ENCODE measurements around the gene TTLL8. TPM values are rescaled to one million over a fixed set of nuclear protein-coding genes. Genes with fewer than 3 reads are reported as not detected.

TTLL8 gene
- total and polyA plus RNA-seq, 4 experiments from 2014 or later: not detected

DNA sequence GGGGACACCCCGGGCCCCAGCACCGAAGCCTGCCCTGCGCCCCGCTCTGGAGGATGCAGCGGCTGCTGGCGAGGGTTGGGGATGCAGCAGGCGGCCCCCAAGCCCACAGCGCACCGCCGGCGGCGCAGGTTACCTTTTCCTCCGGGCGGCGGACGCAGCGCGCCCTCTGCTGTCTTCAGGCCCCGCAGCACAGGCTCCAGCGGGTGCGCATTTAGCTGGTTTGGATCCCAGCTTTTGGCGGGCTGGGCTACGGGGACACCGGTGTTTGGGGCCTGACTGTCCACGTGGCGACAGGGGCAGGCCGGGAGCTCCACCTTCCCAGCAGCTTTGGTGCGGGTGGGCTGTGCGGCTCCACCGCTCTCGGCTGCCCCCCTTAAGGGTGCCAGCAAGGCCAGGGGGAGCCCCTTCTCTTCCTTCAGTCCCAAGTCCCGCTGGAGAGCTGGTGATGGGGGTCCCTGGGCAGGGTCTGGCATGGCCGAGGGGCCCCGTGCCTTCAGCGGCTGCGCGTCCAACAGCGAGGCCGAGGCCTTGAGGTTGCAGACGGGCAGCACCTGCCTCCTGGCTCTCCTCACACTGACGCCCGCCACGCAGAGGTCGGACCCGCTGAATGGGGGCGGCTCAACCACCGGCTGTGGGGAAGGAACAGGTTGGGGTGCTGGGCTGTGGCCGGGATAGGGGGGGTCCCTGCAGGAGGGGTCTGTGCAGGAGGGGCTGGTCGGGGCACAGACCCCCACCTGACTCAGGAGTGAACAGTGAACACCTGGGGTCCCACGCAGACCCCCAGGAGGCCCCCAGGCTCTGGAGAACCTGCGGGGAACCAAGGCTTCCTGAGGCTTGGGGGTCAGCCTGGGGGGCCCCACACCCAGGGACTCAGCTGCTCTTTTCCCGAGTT, 27.6 kb downstream of the TTLL8 start:
- CTCF ChIA-PET (ENCODE audit: partially characterized antibody): interaction anchor here (0.6 to 3.6 kb wide), 23 partner anchors 11 to 269 kb away, joined by 3 to 58 read pairs (median 4); partner anchors contain the start of gene IL17REL
- H3K27ac Mint-ChIP-seq: no peak overlapping the region
- no peaks in the 10 kb centered on the region for H3K9me3 Mint-ChIP-seq
- Histone ChIP-seq H3K36me3 (ENCODE audit: insufficient read depth, low read length) (no peaks in the 10 kb centered on the region), H3K27ac (ENCODE audit: low read depth, low read length) (no peak overlapping the region), H3K4me3 (ENCODE audit: low read length in 2 of 2) (no peak overlapping the region), H3K27me3 (ENCODE audit: insufficient read depth, low read length) (no peaks in the 10 kb centered on the region), H3K4me1 (ENCODE audit: insufficient read depth, low read length) (peaks cover 18% of the 10 kb centered on the region), H3K9me3 (ENCODE audit: control insufficient read depth in 1 of 2, low read length in 2 of 2) (no peaks in the 10 kb centered on the region)
- no peak overlapping the region for H3K4me3 Mint-ChIP-seq
- peak; percentile 81 to 87 (median 84) for DNase-seq
- POLR2A ChIA-PET (ENCODE audit: partially characterized antibody): interaction anchor here (0.6 to 1.9 kb wide), 16 partner anchors 12 to 268 kb away, joined by 3 to 18 read pairs (median 4); partner anchors contain the start of gene PIM3
- peaks cover 0 to 8% of the 10 kb centered on the region in 2 donors for H3K27me3 Mint-ChIP-seq
- intact Hi-C loops (cut with micrococcal nuclease): loop anchor here (1.0 kb wide), 3 partner anchors 37 to 263 kb away; no protein-coding TSS in a partner anchor
- peaks cover 3 to 15% (median 8%) of the 10 kb centered on the region in 4 donors for H3K4me1 Mint-ChIP-seq
- H3K36me3 Mint-ChIP-seq: no peaks in the 10 kb centered on the region

DNA sequence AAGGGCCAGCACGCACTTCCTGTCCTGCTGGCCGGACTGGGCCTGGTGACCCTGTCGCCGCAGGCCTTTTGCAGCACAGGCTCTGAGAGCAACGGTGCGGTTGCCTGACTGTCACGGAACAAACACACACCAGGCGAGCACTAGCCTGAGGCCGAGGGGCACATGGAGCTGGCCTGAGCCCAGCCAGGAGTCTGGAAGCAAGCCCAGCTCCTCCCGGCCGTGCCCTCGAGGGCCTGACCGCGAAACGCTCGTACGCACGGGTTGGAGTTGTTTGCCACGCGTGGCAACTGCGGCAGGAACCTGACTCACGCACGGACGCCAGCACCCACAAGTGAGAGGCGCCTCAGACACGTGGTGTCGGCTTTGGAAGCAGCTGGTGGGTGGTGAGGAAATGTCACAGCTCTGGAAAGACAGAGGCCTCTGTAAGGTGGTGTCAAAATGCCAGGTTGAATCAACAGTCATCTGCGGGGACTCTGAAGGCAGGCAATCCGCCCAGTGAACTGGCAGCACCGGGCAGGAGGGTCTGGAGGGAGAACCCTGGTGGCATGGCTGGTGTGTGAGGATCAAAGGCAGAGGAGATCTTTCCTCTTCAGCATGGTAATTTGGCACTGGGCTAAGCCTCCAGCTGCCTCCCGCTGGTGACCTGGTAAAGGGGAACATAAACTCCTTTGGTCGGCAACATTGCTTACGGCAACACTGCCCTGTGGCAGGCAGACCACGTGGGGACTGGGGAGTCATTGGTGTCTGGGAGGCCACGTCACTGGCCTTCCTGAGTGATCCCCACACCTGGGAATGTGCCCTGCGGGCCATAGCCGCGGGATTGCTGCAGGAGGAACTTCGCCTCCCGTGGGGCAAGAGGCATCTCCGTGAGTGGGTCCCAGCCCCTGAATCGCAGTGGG, 30.2 kb downstream of the TTLL8 start:
- Mint-ChIP-seq H3K4me3 (peak overlapping the region in 2 of 8 donors; percentile 31 to 65), H3K27ac (peak overlapping the region in 5 of 7 donors; percentile 22 to 73 (median 45)), H3K4me1 (peaks cover 3 to 11% (median 8%) of the 10 kb centered on the region in 4 donors), H3K36me3 (no peaks in the 10 kb centered on the region), H3K27me3 (peaks cover 0 to 5% of the 10 kb centered on the region in 2 donors), H3K9me3 (no peaks in the 10 kb centered on the region)
- Histone ChIP-seq H3K4me3 (ENCODE audit: low read length in 2 of 2) (no peak overlapping the region), H3K27ac (ENCODE audit: low read depth, low read length) (no peak overlapping the region), H3K4me1 (ENCODE audit: insufficient read depth, low read length) (peaks cover 18% of the 10 kb centered on the region), H3K27me3 (ENCODE audit: insufficient read depth, low read length) (no peaks in the 10 kb centered on the region), H3K9me3 (ENCODE audit: control insufficient read depth in 1 of 2, low read length in 2 of 2) (no peaks in the 10 kb centered on the region), H3K36me3 (ENCODE audit: insufficient read depth, low read length) (no peaks in the 10 kb centered on the region)
- POLR2A ChIA-PET (ENCODE audit: partially characterized antibody): interaction anchor here (0.9 to 1.6 kb wide), 3 partner anchors 10 to 61 kb away, joined by 3 to 4 read pairs (median 4); no protein-coding TSS in a partner anchor
- DNase-seq: peak; percentile 39 to 86 (median 46)
- CTCF ChIA-PET (ENCODE audit: partially characterized antibody): interaction anchor here (1.0 to 1.7 kb wide), 4 partner anchors 9 to 101 kb away, joined by 3 to 8 read pairs (median 4); no protein-coding TSS in a partner anchor
- intact Hi-C loops (cut with micrococcal nuclease): no loop called here

- ChIA-PET CTCF (ENCODE audit: partially characterized antibody) (no interaction called here), POLR2A (ENCODE audit: partially characterized antibody) (no interaction called here)
- no peaks in the 10 kb centered on the region for H3K9me3 ChIP-seq (ENCODE audit: control insufficient read depth in 1 of 2, low read length in 2 of 2)
- DNase-seq: no peak
- H3K27me3 ChIP-seq (ENCODE audit: insufficient read depth, low read length): no peaks in the 10 kb centered on the region
- H3K36me3 ChIP-seq (ENCODE audit: insufficient read depth, low read length): no peaks in the 10 kb centered on the region
- Mint-ChIP-seq H3K4me3 (no peak overlapping the region), H3K36me3 (no peaks in the 10 kb centered on the region), H3K9me3 (no peaks in the 10 kb centered on the region), H3K4me1 (peaks cover 3 to 11% (median 8%) of the 10 kb centered on the region in 4 donors), H3K27me3 (peaks cover 0 to 5% of the 10 kb centered on the region in 2 donors), H3K27ac (no peak overlapping the region)
- no peak overlapping the region for H3K27ac ChIP-seq (ENCODE audit: low read depth, low read length)
- peaks cover 18% of the 10 kb centered on the region for H3K4me1 ChIP-seq (ENCODE audit: insufficient read depth, low read length)
- intact Hi-C loops (cut with micrococcal nuclease): no loop called here
- H3K4me3 ChIP-seq (ENCODE audit: low read length in 2 of 2): no peak overlapping the region
These were observed 32.1 kb downstream of the TTLL8 start for GRCh38 chr22:50025993-50026392.

DNA sequence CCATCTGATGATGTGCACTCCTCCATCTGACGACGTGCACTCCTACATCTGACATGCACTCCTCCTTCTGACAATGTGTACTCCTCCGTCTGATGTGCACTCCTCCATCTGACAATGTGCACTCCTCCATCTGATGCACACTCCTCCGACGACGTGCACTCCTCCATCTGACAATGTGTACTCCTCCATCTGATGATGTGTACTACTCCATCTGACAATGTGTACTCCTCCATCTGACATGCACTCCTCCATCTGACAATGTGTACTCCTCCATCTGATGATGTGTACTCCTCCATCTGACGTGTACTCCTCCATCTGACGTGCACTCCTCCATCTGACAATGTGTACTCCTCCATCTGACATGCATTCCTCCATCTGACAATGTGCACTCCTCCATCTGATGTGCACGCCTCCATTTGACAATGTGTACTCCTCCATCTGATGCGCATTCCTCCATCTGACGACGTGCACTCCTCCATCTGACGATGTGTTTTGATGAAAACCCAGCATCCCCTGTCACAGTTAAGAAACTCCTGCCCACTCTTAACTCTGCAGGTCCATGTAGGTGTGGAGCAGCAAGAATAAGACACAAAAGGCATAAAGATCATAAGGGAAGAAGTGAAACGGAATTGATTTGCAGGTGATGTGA, 35.8 kb downstream of the TTLL8 start:
- Mint-ChIP-seq H3K27me3 (peaks cover 0 to 5% of the 10 kb centered on the region in 2 donors), H3K36me3 (no peaks in the 10 kb centered on the region), H3K4me1 (peaks cover 0 to 20% (median 9%) of the 10 kb centered on the region in 4 donors), H3K4me3 (no peak overlapping the region), H3K9me3 (no peaks in the 10 kb centered on the region), H3K27ac (no peak overlapping the region)
- ChIA-PET CTCF (ENCODE audit: partially characterized antibody) (no interaction called here), POLR2A (ENCODE audit: partially characterized antibody) (no interaction called here)
- H3K4me1 ChIP-seq (ENCODE audit: insufficient read depth, low read length): peaks cover 25% of the 10 kb centered on the region
- no peaks in the 10 kb centered on the region for H3K27me3 ChIP-seq (ENCODE audit: insufficient read depth, low read length)
- intact Hi-C loops (cut with micrococcal nuclease): no loop called here
- H3K4me3 ChIP-seq (ENCODE audit: low read length in 2 of 2): no peak overlapping the region
- no peak for DNase-seq
- H3K36me3 ChIP-seq (ENCODE audit: insufficient read depth, low read length): no peaks in the 10 kb centered on the region
- H3K9me3 ChIP-seq (ENCODE audit: control insufficient read depth in 1 of 2, low read length in 2 of 2): no peaks in the 10 kb centered on the region
- no peak overlapping the region for H3K27ac ChIP-seq (ENCODE audit: low read depth, low read length)

- ChIA-PET CTCF (ENCODE audit: partially characterized antibody) (no interaction called here), POLR2A (ENCODE audit: partially characterized antibody) (no interaction called here)
- no peaks in the 10 kb centered on the region for H3K9me3 Mint-ChIP-seq
- Histone ChIP-seq H3K9me3 (ENCODE audit: control insufficient read depth in 1 of 2, low read length in 2 of 2) (no peaks in the 10 kb centered on the region), H3K27ac (ENCODE audit: low read depth, low read length) (no peak overlapping the region), H3K27me3 (ENCODE audit: insufficient read depth, low read length) (no peaks in the 10 kb centered on the region), H3K4me3 (ENCODE audit: low read length in 2 of 2) (no peak overlapping the region), H3K36me3 (ENCODE audit: insufficient read depth, low read length) (no peaks in the 10 kb centered on the region), H3K4me1 (ENCODE audit: insufficient read depth, low read length) (peaks cover 41% of the 10 kb centered on the region)
- intact Hi-C loops (cut with micrococcal nuclease): no loop called here
- no peaks in the 10 kb centered on the region for H3K36me3 Mint-ChIP-seq
- peaks cover 0 to 5% of the 10 kb centered on the region in 2 donors for H3K27me3 Mint-ChIP-seq
- no peak overlapping the region for H3K27ac Mint-ChIP-seq
- no peak for DNase-seq
- H3K4me1 Mint-ChIP-seq: peaks cover 0 to 21% (median 9%) of the 10 kb centered on the region in 4 donors
- H3K4me3 Mint-ChIP-seq: no peak overlapping the region
These were observed 37.5 kb downstream of the TTLL8 start for GRCh38 chr22:50020606-50021005.

GRCh38 chr22:50019316-50019715, 38.8 kb downstream of the TTLL8 start:
- H3K27me3 Mint-ChIP-seq: peaks cover 0 to under 1% of the 10 kb centered on the region in 2 donors
- peaks cover 0 to 21% (median 9%) of the 10 kb centered on the region in 4 donors for H3K4me1 Mint-ChIP-seq
- H3K4me3 Mint-ChIP-seq: peak overlapping the region in 5 of 8 donors; percentile 38 to 83 (median 75)
- H3K27ac Mint-ChIP-seq: peak overlapping the region; percentile 10 to 94 (median 82)
- no peaks in the 10 kb centered on the region for H3K9me3 Mint-ChIP-seq
- Histone ChIP-seq H3K4me1 (ENCODE audit: insufficient read depth, low read length) (peaks cover 50% of the 10 kb centered on the region), H3K9me3 (ENCODE audit: control insufficient read depth in 1 of 2, low read length in 2 of 2) (no peaks in the 10 kb centered on the region), H3K36me3 (ENCODE audit: insufficient read depth, low read length) (no peaks in the 10 kb centered on the region), H3K27me3 (ENCODE audit: insufficient read depth, low read length) (no peaks in the 10 kb centered on the region), H3K4me3 (ENCODE audit: low read length in 2 of 2) (no peak overlapping the region), H3K27ac (ENCODE audit: low read depth, low read length) (peak overlapping the region; percentile 42)
- DNase-seq: no peak
- intact Hi-C loops (cut with micrococcal nuclease): loop anchor here (10.0 kb wide), 1 partner anchor 195 kb away; the partner anchor contains the start of gene BRD1
- ChIA-PET POLR2A (ENCODE audit: partially characterized antibody) (interaction anchor here (1.2 to 1.5 kb wide), 2 partner anchors 59 to 83 kb away, joined by 3 to 5 read pairs; partner anchors contain the start of gene PIM3), CTCF (ENCODE audit: partially characterized antibody) (interaction anchor here (2.0 to 2.3 kb wide), 2 partner anchors 8 to 11 kb away, joined by 5 to 8 read pairs; no protein-coding TSS in a partner anchor)
- H3K36me3 Mint-ChIP-seq: no peaks in the 10 kb centered on the region

Data from CD4-positive, alpha-beta memory T cell (primary cell).